ENCODE measurements around the gene PRDM11. TPM values are rescaled to one million over a fixed set of nuclear protein-coding genes. Genes with fewer than 3 reads are reported as not detected.
A peak's percentile ranks its signal among the peaks of the same experiment; 100 is the strongest.

Gene PRDM11
- total RNA-seq = 1 to 10 TPM; 6.0 to 8.5 (median 6.8) TPM

DNA sequence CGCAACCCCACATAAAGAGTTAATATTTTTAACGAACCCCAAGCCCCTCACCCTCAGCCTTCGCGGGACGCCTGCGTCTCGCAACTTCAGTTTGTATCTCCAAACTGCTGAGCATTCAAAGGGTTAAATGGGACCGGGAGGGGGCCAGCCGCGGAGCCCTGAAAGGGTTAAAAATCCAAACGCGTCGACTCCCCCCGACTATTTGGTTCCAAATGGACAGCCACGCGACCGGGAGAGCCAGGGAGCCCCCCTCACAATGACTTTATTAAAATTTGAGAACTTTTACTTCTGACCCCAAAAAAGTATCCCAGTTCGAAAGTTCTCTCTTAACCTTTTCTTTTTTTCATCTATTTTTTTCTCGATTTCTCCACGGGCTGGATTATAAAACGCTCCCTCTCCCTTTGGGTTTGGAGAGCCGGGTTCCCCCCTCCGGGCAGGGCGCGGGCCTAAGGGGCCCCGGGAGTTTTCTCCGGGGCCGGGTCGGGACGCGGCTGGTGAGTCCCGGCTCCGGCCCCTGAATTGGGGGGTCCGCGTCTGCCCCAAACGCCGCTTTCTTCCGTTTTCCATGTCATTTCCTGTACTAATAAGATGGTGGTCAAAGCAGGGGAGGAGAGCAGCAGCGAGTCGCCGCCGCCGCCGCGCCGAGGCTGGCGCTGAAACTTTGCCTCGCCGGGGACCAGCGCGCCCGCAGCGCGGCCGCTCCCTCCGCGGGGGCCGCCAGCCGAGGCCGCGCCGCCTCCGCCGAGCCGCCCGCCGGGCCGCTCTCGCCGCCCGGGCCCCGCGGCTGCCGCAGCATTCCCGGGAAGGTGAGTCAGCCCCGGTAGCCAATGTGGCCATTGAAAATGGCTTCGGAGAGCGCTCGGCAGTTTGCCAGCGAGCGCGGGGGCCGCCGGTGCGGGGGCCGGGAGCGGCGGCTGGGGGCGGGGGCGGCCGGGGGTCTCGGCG lies at the start of gene PRDM11:
Gene PRDM11, plus strand, starts transcription at position 568 of the 945 bp plus-strand sequence. CDS start 35,128 bp downstream, outside the sequence.
- H3K4me1 Mint-ChIP-seq (ENCODE audit: low read depth) = peaks cover 25% of the 10 kb centered on the region
- H3K36me3 Mint-ChIP-seq (ENCODE audit: insufficient read depth) = no peaks in the 10 kb centered on the region
- peak within 1 kb of the TSS; percentile 87 for H3K4me3 Mint-ChIP-seq
- no peaks in the 10 kb centered on the region for H3K9me3 Mint-ChIP-seq
- ATAC-seq (peak; percentile 51), DNase-seq (peak; percentile 67)
- peaks cover 4% of the 10 kb centered on the region for H3K27me3 Mint-ChIP-seq (ENCODE audit: low read depth)

DNA sequence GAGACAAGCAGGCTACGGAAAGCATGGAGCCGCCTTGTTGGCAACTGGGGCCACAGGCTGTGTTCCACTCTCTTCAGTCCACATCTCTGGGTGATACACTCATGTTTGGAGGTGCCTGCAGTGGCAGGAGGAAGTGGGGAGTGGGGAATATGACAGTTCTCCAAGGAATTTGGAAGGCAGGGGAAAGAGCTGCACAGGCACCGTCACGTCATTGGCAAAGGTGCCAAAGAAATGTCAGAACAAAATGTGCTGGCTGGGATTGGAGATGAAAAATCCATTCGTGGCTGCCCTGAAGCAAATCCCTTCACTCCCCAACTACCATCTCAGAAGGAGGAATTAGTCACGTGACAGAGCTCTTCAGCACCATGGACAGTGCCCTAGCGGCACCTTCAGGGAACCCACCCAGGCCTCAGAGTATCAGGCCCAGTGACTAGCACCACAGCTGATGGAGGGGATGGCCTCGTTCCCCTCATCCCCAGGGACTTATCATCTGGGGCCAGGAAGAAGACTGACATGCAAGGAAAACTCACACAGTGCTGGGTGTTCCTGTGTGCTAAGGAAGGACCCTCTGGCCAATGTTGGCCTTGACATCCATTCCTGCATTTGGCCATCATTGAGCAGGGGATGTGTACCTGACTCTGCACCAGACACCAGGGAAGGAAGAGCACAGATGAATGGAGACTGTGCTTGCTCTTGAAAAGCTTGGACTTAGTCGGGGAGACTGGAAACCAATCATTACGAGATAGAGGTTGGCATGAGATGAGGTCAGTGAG lies 48.5 kb upstream of the PRDM11 start:
- Mint-ChIP-seq H3K4me3 (peak overlapping the region; percentile 2), H3K27me3 (ENCODE audit: low read depth) (peaks cover 4% of the 10 kb centered on the region), H3K4me1 (ENCODE audit: low read depth) (peaks cover 32% of the 10 kb centered on the region), H3K9me3 (no peaks in the 10 kb centered on the region), H3K36me3 (ENCODE audit: insufficient read depth) (no peaks in the 10 kb centered on the region)
- no peak for ATAC-seq
- DNase-seq = no peak

DNA sequence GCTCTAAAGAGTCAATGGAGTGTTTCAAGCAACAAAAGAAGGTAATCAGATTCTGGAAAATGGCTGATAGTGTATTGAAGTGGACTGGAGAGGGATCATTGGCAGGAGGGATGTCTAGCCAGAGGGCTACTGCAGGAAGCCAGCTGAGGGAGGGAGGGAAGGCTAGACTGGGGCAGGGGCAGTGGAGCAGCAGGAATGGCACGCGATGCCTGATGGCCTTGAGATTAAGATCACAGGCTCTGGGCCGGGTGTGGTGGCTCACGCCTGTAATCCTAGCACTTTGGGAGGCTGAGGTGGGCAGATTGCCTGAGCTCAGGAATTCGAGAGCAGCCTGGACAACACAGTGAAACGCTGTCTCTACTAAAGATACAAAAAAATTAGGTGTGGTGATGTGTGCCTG lies 47.5 kb upstream of the PRDM11 start:
- H3K4me3 Mint-ChIP-seq = no peak overlapping the region
- ATAC-seq (no peak), DNase-seq (no peak)
- no peaks in the 10 kb centered on the region for H3K9me3 Mint-ChIP-seq
- peaks cover 26% of the 10 kb centered on the region for H3K4me1 Mint-ChIP-seq (ENCODE audit: low read depth)
- H3K27me3 Mint-ChIP-seq (ENCODE audit: low read depth) = peaks cover 4% of the 10 kb centered on the region
- H3K36me3 Mint-ChIP-seq (ENCODE audit: insufficient read depth) = no peaks in the 10 kb centered on the region

DNA sequence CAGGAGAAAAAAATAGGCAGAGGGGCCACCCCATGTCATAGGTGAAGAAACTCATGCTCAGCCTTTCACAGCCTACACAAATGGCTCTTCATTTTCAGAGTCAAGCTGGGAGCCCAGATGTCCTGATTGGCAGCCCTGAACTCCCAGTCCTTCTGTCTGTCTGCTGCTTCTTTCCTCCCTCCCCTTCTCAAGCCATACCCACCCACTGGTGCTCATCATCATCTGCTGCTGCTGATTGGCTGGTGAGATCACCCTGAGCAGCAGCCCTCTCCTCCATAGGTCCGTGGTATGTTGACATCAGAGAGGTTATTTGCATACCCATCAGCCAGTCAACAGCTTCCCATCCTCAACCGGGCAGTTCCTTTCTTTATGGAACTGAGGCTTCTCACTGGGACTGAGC lies 46.1 kb upstream of the PRDM11 start:
- ATAC-seq (peak in 1 of 2 donors; percentile 39), DNase-seq (no peak)
- Mint-ChIP-seq H3K4me3 (no peak overlapping the region), H3K27me3 (ENCODE audit: low read depth) (peaks cover 4% of the 10 kb centered on the region), H3K9me3 (no peaks in the 10 kb centered on the region), H3K36me3 (ENCODE audit: insufficient read depth) (no peaks in the 10 kb centered on the region), H3K4me1 (ENCODE audit: low read depth) (peaks cover 25% of the 10 kb centered on the region)

DNA sequence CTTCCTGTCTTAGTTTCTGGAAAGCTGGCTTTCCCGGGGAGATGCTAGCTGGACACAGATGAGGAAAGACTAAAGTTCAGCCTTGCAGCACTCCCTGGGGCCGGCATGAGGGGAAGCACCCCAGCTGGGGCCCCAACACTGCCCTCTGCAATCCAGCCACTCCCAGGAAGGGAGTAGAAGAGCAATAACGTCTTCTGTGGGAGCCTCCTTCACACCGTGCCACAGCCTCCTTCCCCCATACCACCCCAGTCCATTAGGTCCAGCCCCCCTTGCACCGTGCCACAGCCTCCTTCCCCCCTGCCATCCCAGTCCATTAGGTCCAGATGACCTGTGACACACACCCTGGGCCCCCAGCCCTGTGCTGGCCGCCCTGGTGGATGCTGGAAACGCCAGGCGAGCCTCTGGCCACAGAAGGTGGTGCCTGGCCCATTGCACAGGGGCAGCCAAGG lies 44.1 kb upstream of the PRDM11 start:
- Mint-ChIP-seq H3K9me3 (no peaks in the 10 kb centered on the region), H3K27me3 (ENCODE audit: low read depth) (peaks cover 1% of the 10 kb centered on the region), H3K4me3 (peak overlapping the region; percentile 63), H3K4me1 (ENCODE audit: low read depth) (peaks cover 25% of the 10 kb centered on the region), H3K36me3 (ENCODE audit: insufficient read depth) (no peaks in the 10 kb centered on the region)
- no peak for DNase-seq
- peak in 1 of 2 donors; percentile 2 for ATAC-seq

DNA sequence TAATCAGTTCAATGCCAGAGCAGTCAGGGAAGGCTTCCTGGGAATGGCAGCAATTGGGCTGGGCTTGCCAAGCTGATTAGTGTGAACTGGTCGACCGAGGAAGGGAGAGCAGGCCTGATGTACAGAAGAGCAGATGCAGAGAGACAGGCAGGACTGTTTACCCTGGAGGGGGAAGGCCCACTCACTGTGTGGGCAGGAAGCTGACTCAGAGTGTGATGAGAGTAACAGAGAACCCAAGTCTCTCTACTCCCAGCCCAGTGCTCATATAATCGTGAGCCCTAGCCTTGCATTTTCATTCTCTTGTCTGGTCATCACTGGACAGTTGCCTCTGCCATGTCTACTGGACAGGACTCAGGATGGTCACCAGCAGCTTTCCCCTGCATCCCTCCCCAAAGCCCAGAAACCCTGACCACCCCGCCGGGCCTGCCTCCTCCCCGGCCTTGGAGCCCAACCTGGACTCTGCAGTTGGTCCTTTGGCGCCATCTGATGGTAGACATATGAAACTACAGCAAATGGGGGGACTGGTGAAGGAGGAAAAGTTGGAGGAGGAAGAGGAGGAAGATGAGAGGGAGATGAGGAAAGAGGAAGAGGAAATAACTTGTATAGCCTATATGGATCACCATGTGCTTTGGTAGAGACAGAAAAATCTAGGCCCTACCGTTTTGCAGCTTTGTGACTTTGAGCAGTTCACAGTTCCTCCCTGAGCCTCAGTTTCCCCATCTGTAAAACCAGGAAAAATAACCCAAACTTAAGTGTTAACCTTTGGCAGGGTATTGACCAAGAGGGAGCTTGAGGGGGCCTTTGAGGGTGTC lies 43.4 kb upstream of the PRDM11 start:
- H3K27me3 Mint-ChIP-seq (ENCODE audit: low read depth) = no peaks in the 10 kb centered on the region
- ATAC-seq (peak; percentile 94 to 99), DNase-seq (peak; percentile 53)
- no peaks in the 10 kb centered on the region for H3K9me3 Mint-ChIP-seq
- H3K4me3 Mint-ChIP-seq = peak overlapping the region; percentile 63
- peaks cover 25% of the 10 kb centered on the region for H3K4me1 Mint-ChIP-seq (ENCODE audit: low read depth)
- no peaks in the 10 kb centered on the region for H3K36me3 Mint-ChIP-seq (ENCODE audit: insufficient read depth)

DNA sequence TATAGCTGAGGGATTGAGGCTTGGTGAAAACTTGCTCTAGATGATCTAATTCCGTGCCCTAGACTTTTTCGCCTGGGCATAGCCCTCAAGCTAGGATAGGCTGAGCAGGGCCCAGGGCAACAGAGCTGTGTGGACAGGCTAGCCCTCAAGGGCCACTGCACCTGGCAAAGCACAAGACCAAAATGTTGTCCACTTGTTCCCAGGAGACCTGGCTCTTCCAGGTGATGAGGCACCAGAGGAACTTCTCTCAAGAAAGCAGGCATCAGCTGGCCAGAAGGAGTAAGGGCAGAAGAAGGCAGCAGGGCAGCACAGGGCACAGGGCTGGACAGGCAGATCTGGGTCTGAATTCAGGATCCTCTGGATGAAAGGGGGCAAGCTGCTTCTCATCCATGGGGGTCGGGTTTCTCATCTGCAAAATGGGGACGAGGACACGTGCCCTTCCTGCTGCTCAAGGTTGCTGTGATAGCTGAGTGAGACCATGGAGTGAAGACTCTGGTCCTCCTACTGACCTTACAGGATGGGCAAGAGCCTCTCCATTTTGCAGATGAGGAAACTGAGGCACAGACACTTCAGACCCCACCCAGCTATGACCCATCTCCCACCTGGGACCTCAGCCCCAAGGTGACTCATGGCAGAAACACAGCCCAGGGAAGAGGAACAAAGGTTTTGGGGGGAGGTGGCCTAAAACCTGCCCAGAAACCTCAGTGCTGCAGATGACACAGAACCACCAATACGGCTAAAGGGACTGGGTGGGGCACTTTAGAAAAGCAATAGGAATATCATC lies 42.2 kb upstream of the PRDM11 start:
- H3K27me3 Mint-ChIP-seq (ENCODE audit: low read depth) = peaks cover 2% of the 10 kb centered on the region
- H3K9me3 Mint-ChIP-seq = no peaks in the 10 kb centered on the region
- H3K4me3 Mint-ChIP-seq = no peak overlapping the region
- no peaks in the 10 kb centered on the region for H3K36me3 Mint-ChIP-seq (ENCODE audit: insufficient read depth)
- H3K4me1 Mint-ChIP-seq (ENCODE audit: low read depth) = peaks cover 25% of the 10 kb centered on the region
- no peak for ATAC-seq
- no peak for DNase-seq

DNA sequence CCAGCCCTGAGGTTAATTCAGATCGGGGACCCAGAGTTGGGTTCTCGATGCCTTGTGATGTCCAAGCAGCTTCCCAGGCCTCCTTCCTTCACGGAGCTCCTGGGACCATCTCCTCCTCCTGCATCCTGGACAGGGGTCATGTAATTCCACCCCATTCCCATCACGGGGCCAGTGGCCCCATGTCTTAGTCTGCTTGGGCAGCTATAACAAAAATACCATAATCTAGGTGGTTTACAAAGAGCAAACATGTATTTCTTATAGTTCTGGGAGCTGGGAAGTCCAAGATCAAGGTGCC lies 41.7 kb upstream of the PRDM11 start:
- no peak overlapping the region for H3K4me3 Mint-ChIP-seq

DNA sequence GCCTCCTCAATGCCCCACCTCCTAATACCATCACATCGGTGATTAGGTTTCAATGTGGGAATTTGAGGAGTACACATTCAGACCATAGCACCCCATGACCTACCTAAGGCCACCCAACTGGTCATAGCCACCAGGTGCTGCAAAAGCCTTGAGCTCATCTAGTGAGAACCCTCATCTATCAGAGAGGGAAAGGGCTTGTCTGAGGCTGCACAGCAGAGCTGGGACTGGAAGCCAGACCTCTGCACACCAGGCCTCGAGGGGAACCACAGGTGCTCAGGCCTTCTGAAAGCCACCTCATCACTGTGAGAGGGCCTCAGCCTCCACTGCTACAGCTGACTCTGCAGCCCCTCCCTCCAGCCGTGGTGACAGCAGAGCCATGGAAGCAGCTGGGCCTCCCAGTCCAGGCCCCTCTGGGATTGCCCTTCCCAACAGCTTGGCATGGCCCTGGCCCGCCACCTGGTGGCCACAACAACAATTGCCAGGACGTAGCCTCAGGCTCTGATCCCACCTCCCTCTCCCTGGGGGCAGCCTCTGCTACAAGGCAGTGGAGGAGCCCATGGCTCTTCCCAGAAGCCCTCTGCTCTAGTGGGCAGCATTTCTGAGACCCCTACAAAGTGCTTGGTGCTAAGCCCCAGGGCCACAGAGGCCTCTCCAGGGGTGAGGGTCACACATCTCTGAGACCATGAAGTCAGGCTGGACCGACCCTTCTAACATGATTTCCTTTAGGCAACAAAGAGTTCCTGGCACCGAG lies 41.0 kb upstream of the PRDM11 start:
- Mint-ChIP-seq H3K4me3 (no peak overlapping the region), H3K36me3 (ENCODE audit: insufficient read depth) (no peaks in the 10 kb centered on the region), H3K4me1 (ENCODE audit: low read depth) (peaks cover 24% of the 10 kb centered on the region), H3K9me3 (no peaks in the 10 kb centered on the region), H3K27me3 (ENCODE audit: low read depth) (peaks cover 8% of the 10 kb centered on the region)
- DNase-seq = peak; percentile 61
- peak; percentile 42 to 55 for ATAC-seq

More for the DNA sequence above, 41.7 kb upstream of the PRDM11 start:
- DNase-seq (no peak), ATAC-seq (no peak)
- Mint-ChIP-seq H3K27me3 (ENCODE audit: low read depth) (peaks cover 4% of the 10 kb centered on the region), H3K9me3 (no peaks in the 10 kb centered on the region), H3K36me3 (ENCODE audit: insufficient read depth) (no peaks in the 10 kb centered on the region), H3K4me1 (ENCODE audit: low read depth) (peaks cover 25% of the 10 kb centered on the region)

DNA sequence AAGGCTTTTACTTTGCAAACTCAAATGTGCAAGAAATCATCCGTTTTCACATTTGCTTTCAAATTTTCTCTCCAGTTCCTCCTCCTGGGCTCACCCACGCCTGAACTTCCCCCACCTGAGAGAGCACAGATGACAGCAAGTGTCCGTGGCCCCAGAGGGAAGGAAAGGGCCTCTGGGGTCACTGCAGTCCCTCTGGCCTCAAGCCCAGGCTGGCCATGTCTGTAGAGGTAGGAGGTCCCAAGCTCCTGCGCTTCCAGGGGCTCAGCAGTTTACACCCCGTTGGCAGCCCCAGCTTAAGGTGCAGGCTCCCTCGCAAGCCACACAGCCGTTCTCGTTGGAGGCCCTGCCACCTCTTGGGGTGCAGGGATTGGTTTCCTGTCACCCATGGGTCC lies 40.5 kb upstream of the PRDM11 start:
- DNase-seq (no peak), ATAC-seq (no peak)
- Mint-ChIP-seq H3K4me3 (no peak overlapping the region), H3K4me1 (ENCODE audit: low read depth) (peaks cover 18% of the 10 kb centered on the region), H3K36me3 (ENCODE audit: insufficient read depth) (no peaks in the 10 kb centered on the region), H3K27me3 (ENCODE audit: low read depth) (peaks cover 14% of the 10 kb centered on the region), H3K9me3 (no peaks in the 10 kb centered on the region)

DNA sequence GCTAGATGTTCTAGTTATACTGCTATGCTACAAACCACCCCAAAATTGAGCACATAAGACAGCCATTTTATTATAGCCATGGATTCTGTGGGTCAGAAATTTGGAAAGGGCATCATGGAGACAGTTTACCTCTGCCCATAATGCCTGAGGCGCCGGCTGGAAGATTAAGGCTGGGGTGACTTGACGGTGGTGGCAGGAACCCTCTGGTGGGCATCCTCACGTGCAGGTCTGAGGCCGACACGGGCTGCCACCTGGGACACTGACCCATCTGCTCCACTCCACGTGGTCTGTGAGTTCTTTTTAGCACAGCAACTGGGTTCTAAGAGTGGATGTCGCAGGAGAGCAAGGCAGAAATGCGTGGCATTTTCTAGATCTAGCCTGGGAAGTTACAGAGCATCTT lies 40.0 kb upstream of the PRDM11 start:
- H3K36me3 Mint-ChIP-seq (ENCODE audit: insufficient read depth) = no peaks in the 10 kb centered on the region
- no peak overlapping the region for H3K4me3 Mint-ChIP-seq
- peaks cover 13% of the 10 kb centered on the region for H3K4me1 Mint-ChIP-seq (ENCODE audit: low read depth)
- peaks cover 18% of the 10 kb centered on the region for H3K27me3 Mint-ChIP-seq (ENCODE audit: low read depth)
- H3K9me3 Mint-ChIP-seq = no peaks in the 10 kb centered on the region
- ATAC-seq = no peak
- no peak for DNase-seq

DNA sequence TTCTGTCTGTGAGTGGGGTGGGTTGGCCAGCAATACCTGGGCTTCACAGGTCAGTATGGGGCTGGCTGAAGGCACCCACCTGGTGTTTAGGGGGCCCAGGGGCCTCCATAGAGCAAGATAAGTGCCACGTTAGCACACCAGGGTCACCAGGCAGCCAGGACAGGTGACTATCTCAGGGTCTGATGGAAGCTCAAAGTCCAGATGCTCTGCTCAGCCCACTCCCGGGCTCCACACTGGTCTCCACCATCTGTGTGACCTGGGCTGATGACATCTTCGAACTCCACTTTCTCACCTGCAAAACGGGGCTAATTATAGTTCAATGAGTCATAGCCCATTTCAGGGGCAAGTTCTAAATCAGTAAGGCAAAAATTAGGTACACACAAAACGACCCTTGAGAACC lies 39.4 kb upstream of the PRDM11 start:
- H3K4me1 Mint-ChIP-seq (ENCODE audit: low read depth) = peaks cover 13% of the 10 kb centered on the region
- no peak overlapping the region for H3K4me3 Mint-ChIP-seq
- H3K9me3 Mint-ChIP-seq = no peaks in the 10 kb centered on the region
- DNase-seq = no peak
- no peak for ATAC-seq
- peaks cover 21% of the 10 kb centered on the region for H3K27me3 Mint-ChIP-seq (ENCODE audit: low read depth)
- no peaks in the 10 kb centered on the region for H3K36me3 Mint-ChIP-seq (ENCODE audit: insufficient read depth)

Data from activated T-cell treated with anti-CD3 and anti-CD28 coated beads, Interleukin-2, amount 50 U/mL, for 4 hours (primary cell).